Muscle layer of colon (tissue), 2 donors: ENCODE results near the gene FOXN3.

Experiments
- H3K27ac ChIP-seq: one replicate; pipeline ENCODE4 v1.7.0; 2013; ENCODE audit warnings: low read depth, mild to moderate bottlenecking, low read length, moderate library complexity
- H3K27me3 ChIP-seq, 2 donors: one replicate each; pipeline ENCODE4 v1.7.0; 2013; ENCODE audit warnings: low read length in 2 of 2, mild to moderate bottlenecking in 2 of 2; ENCODE audit not compliant: insufficient read depth in 2 of 2, control insufficient read depth in 1 of 2
- H3K36me3 ChIP-seq: one replicate; pipeline ENCODE4 v1.7.0; 2013; ENCODE audit warnings: mild to moderate bottlenecking, low read length; ENCODE audit not compliant: insufficient read depth
- H3K4me1 ChIP-seq: one replicate; pipeline ENCODE4 v1.7.0; 2013; ENCODE audit warnings: mild to moderate bottlenecking, low read length; ENCODE audit not compliant: insufficient read depth
- H3K4me3 ChIP-seq, 2 donors: one replicate each; pipeline ENCODE4 v1.7.0; 2013; ENCODE audit warnings: low read length in 2 of 2, low read depth in 1 of 2, mild to moderate bottlenecking in 1 of 2, moderate library complexity in 1 of 2
- H3K9ac ChIP-seq: one replicate; pipeline ENCODE4 v1.7.0; 2013; ENCODE audit warnings: low read length
- H3K9me3 ChIP-seq: one replicate; pipeline ENCODE4 v1.7.0; 2013; ENCODE audit warnings: mild to moderate bottlenecking, low read length
- donor health status: abdominal sarcoma.
- donor health status: Adenocarcinoma of cecum.

Gene FOXN3

DNA sequence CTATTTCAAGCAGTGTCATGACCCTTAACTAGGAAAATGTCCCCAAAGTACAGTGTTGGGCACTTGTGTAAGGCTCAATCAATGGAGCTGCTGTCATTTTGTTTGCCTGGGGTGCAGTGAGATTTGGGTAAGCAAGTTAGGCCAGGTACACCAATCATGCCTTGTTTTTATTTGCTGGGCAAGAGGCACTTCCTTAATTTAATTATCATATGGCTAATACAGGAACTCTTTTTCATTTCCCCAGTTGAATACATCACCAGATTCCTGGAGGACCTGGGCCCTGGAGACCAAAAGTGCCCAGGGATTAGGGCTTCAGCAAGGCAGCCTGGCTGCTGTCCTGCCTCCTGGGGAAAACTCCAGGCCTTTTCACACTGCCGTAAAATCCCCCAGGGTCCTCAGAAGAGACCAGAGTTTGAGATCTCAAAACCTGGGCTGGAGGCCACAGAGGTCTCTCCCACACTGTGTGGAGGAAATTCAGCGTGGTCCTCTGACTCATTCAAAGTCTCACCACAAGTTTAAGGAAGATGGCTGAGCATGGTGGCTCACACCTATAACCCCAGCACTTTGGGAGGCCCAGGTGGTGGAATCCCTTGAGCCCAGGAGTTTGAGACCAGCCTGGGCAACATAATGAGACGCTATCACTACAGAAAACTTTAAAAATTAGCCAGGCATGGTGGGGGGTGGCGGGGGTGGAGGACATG is 28.4 kb upstream of the FOXN3 start:
- Histone ChIP-seq H3K36me3 (no peaks in the 10 kb centered on the region), H3K9ac (no peak overlapping the region), H3K27ac (no peak overlapping the region), H3K4me3 (no peak overlapping the region), H3K9me3 (no peaks in the 10 kb centered on the region), H3K27me3 (no peaks in the 10 kb centered on the region), H3K4me1 (no peaks in the 10 kb centered on the region)

DNA sequence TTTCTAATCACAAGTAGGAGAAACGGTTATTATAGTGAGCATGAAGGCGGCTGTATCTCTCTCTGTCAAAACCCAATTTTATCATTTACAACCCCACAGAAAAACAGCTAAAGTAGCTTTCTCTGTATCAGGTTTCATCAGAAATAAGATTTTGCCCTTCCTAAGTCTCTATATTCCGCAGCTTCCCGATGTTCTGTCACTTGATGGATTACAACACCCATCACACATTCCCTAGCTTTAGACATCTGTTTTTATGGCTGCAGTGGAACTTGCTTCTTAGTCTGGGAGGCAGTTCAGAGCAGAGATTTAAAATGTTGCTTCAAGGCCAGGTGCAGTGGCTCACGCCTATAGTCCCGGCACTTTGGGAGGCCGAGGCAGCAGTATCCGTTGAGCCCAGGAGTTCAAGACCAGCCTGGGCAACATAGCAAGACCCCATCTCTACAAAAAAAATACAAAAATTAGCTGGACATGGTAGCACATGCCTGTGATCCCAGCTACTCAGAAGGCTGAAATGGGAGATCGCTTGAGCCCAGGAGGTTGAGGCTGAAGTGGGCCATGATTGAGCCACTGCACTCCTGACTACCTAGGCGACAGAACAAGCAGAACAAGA is 27.6 kb upstream of the FOXN3 start:
- Histone ChIP-seq H3K9ac (no peak overlapping the region), H3K4me3 (no peak overlapping the region), H3K27me3 (no peaks in the 10 kb centered on the region), H3K9me3 (no peaks in the 10 kb centered on the region), H3K4me1 (no peaks in the 10 kb centered on the region), H3K27ac (no peak overlapping the region), H3K36me3 (no peaks in the 10 kb centered on the region)

DNA sequence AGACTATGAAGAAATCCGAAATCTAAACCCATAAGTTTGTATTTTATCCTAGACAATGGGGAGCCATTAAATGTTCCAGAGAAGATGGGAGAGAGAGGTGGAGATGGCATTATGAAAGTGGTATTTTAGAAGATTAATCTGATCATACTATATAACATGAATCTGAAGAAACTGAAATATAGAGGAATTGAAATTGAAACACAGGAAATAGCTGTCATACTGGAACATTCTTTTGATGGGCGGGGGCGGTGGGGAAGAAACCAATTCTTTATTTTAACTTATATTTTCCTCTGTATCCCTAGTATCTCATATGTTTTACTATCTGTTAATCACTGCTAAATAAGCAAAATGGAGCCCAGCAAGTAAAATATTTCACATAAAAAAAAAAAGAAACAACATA is 27.0 kb upstream of the FOXN3 start:
- Histone ChIP-seq H3K9ac (no peak overlapping the region), H3K27ac (no peak overlapping the region)

DNA sequence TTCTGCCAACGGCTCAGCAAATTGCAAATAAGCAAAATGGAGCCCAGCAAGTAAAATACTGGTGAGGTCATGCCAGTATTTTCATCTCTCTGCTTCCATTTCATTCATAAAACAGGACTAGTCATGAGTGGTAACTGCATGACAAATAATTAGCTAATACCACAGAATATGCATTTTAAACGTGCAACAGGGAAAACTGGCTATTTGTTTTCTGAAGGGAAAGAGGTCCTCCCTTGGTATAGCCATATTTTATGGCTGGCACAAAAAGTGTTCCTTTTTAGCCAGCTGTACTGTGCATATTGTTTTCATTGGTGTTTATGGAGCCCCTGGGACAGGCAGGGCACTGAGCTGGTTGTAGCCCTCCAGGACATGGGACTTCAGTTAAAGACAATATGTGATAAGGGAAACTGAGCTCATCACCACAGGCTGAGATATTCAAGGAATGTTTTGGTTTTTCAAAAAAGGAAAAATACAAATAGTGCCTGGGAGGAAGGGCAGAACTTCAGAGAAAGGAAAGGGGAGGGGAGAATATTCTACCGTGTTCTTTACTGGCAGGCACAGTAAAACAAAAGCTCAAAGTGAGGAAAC is 26.1 kb upstream of the FOXN3 start:
- Histone ChIP-seq H3K9me3 (no peaks in the 10 kb centered on the region), H3K4me3 (no peak overlapping the region), H3K9ac (no peak overlapping the region), H3K27ac (no peak overlapping the region), H3K4me1 (no peaks in the 10 kb centered on the region), H3K36me3 (no peaks in the 10 kb centered on the region), H3K27me3 (no peaks in the 10 kb centered on the region)

More for the DNA sequence above, 27.0 kb upstream of the FOXN3 start:
- H3K4me3 ChIP-seq = no peak overlapping the region
- H3K4me1 ChIP-seq = no peaks in the 10 kb centered on the region
- no peaks in the 10 kb centered on the region for H3K9me3 ChIP-seq
- H3K27me3 ChIP-seq = no peaks in the 10 kb centered on the region
- H3K36me3 ChIP-seq = no peaks in the 10 kb centered on the region

DNA sequence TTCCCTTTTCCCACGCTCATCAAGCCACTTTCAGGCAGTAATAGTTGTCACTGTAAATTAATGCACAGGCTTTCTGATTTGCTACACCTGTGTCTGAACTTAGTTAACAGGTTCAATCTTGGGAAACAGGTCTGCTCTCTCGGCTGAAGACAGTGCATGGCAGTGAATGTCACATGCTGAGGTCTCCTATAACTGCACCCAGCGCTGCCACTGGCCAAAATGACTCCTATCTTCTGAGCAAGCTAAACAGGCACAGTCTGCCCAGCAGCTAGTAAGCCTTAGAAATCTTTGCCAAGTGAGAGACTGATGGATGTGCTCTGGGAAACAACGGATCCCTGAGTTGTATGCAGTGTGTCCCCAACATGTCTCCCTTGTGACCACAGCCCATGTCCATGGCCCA is 25.2 kb upstream of the FOXN3 start:
- Histone ChIP-seq H3K27me3 (no peaks in the 10 kb centered on the region), H3K27ac (no peak overlapping the region)

DNA sequence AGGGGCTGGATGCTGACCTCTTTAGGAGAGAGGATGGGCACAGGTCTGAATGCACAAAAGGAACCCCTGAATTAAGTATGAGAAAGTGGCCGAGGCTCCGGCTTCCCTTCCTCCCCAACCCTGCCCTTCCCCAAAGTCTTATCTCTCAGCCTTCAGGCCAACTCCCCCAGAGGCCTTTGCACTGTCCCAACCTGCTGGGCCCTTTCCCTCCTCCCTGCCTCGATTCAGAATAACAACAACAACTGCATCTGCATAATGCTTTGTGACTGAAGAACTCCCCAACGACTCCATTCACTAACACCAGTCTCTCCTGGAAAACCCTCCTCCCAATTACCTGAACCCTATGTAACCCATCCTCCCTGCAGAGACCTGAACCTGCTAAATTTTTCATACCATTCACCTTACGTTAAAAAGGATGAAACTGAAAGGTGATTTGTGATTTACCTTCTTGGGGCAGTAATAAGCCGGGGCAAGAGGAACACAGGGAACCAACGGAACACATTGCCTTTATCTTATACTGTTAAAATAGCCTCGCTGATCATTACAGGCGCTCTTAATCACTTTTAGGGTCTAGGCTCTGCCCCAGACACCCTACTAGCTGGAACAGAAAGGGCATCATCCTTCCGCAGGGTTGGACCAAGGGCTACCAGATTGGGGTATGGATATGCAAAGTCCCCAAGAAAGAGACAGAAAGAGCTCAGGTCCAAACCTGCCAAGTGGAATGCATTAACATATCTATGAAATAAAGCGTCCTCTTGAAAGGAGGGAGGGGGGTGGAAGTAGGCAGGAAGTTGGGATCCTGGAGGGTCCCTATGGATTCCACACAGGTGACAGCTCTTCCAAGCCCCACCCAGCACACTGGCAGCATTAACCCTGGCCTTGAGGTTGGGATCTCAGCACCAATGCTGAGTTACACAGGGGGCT is 24.2 kb upstream of the FOXN3 start:
- Histone ChIP-seq H3K9ac (no peak overlapping the region), H3K4me1 (no peaks in the 10 kb centered on the region), H3K27ac (no peak overlapping the region), H3K9me3 (no peaks in the 10 kb centered on the region), H3K4me3 (no peak overlapping the region), H3K27me3 (no peaks in the 10 kb centered on the region), H3K36me3 (no peaks in the 10 kb centered on the region)

More for the DNA sequence above, 25.2 kb upstream of the FOXN3 start:
- H3K9me3 ChIP-seq = no peaks in the 10 kb centered on the region
- no peaks in the 10 kb centered on the region for H3K36me3 ChIP-seq
- no peaks in the 10 kb centered on the region for H3K4me1 ChIP-seq
- no peak overlapping the region for H3K4me3 ChIP-seq
- H3K9ac ChIP-seq = no peak overlapping the region

DNA sequence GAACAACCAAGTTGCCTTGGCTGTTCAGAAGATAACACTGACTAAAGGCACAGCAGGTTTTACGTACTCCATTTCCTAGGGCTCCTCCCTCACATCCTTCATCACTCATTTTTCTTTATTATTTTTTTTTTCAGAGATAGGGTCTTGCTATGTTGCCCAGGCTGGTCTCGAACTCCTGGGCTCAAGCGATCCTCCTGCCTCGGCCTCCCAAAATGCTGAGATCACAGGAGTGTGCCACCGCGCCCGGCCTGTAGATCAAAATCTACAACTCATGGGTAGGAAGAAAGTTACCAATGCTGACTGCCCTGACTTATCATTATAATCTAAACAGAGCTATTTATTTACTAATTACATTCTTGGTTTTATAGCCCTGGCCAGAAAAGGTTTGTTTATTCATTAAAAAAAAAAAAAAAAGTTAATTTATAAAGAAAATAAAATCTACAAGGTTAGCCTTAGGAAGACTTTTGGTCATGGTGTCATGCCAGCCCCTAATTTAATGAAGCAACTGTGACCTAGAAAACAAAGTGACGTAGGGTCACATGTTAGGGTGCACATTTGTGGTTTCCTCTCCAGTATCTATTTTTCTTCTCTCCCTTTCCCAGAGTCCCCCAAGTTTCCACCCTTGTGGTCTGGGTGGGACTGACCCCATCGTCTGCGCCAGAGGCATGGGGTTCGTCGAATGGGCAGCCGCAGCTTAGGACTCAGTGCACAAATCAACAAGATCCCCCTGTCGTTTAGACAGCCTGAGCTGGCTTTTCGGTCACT is 19.0 kb upstream of the FOXN3 start:
- no peak overlapping the region for H3K9ac ChIP-seq
- H3K4me1 ChIP-seq = peaks cover 2% of the 10 kb centered on the region
- H3K27ac ChIP-seq = no peak overlapping the region
- no peaks in the 10 kb centered on the region for H3K9me3 ChIP-seq
- no peaks in the 10 kb centered on the region for H3K36me3 ChIP-seq
- H3K27me3 ChIP-seq = no peaks in the 10 kb centered on the region
- H3K4me3 ChIP-seq = no peak overlapping the region

DNA sequence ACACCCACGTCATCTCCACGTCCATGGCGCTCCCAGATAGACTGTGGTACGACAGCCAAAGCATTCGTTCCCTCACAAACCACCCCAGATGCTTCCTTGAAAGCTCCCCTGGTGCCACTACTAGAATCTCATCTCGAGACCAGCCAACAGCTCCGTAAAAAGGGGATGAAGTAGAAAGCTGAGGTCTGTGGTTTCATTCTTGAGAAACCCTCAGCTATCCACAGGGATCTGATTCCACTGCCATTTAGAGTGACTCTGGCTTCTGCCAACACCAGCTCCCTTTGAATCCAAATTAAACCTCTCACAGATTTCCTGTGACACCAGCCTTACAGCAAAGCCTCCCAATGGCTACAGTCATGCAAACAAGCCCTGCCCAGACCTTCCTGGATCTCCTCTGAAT is 18.5 kb upstream of the FOXN3 start:
- no peak overlapping the region for H3K9ac ChIP-seq
- H3K9me3 ChIP-seq = no peaks in the 10 kb centered on the region
- H3K27ac ChIP-seq = no peak overlapping the region
- H3K4me3 ChIP-seq = no peak overlapping the region
- peaks cover 8% of the 10 kb centered on the region for H3K4me1 ChIP-seq
- H3K27me3 ChIP-seq = no peaks in the 10 kb centered on the region
- no peaks in the 10 kb centered on the region for H3K36me3 ChIP-seq

DNA sequence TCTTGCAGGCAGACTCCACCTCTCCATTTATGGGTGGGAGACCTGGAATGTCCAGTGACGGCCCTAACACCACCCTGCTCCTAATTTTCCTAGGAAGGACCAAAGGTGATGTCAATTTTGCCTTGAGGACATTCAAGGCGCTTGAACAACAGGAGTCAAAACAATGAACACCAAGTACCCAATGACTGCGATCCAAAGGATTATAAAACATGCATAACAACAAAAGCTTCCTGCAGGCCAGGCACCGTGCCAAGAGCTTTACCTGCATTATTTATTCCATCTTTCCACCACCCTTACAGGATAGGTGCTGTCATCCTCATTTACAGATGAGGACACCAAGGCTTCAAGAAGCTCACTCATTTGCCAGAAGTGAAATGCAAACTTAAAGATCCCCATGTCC is 15.2 kb upstream of the FOXN3 start:
- Histone ChIP-seq H3K4me1 (peaks cover 30% of the 10 kb centered on the region), H3K27me3 (no peaks in the 10 kb centered on the region), H3K27ac (no peak overlapping the region), H3K4me3 (no peak overlapping the region), H3K36me3 (no peaks in the 10 kb centered on the region), H3K9ac (no peak overlapping the region), H3K9me3 (no peaks in the 10 kb centered on the region)

DNA sequence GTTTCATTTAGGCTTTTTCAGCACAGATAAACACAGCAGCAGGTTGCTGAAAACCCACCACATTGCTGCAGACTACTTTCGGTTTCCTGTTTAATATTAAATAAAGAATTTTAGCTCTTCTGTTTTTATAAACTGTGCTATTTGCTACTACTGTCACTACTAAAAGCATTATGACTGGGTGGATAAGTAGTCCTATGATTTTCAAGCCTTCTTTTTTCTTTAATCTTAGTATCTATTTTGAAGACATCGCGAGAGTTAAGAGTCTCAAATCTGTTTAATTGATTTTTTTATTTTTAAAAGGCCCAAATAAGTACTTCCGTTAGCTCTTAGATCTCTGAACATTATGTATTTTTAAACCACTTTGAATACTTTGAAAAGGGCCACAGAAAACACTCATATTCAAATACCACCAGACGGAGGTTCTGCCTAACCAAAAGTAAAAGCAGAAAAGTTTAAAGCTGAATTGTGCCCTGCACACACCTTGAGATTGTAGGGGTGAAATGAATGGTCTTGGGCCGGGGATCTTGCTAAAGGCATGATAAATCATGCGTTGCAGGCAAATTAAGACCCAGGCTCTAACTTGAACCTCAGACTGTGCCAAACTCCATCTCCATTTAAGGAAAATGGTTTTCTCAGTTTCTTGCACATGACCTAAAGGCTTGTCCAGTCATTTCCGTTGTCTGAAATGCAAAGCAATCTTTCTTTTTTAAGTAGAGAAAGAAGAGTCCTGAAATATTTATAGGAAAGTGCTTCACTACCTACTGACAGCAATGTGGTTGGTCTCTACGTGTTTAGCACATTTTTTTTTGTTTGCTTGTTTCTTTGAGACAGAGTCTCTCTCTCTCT is 13.6 kb upstream of the FOXN3 start:
- Histone ChIP-seq H3K4me1 (peaks cover 30% of the 10 kb centered on the region), H3K9ac (peak overlapping the region; percentile 6), H3K27ac (peak overlapping the region; percentile 75), H3K4me3 (peak overlapping the region in 1 of 2 donors; percentile 43), H3K36me3 (no peaks in the 10 kb centered on the region), H3K9me3 (no peaks in the 10 kb centered on the region), H3K27me3 (no peaks in the 10 kb centered on the region)
